GM19043 (cell line): Measurements from ENCODE around the gene FAM171A2.

Experiments used
- ATAC-seq: cut with Tn5 transposase; IDR thresholded peaks from one replicate; pipeline ENCODE4 v1.9.1; 2021; ENCODE audit warnings: low read depth; ENCODE audit not compliant: unreplicated experiment

Gene FAM171A2

DNA sequence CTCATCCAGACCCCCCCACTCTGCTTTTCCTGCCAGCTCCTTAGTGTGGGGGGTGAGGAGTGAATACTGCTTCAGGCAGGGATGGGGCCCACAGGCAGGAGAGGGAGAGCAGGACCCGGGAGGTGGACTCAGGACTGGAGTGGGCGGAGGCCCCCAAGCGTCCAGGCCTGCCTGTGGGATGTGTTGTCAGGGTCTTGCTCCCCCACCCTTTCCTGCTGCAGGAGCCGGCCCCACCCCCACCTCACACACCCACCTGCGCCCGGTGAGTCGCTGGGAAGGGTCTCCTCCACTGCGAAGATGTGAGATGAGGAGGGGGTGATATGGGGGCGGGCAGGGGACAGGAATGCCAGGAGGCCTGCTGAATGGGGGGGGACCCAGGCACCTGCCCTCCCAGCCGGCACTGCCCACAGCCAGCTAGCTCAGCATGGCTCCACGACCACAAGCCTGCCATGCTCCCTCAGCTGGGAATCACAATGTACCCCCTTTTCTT is 1.1 kb downstream of the FAM171A2 start:
- ATAC-seq, result no peak

DNA sequence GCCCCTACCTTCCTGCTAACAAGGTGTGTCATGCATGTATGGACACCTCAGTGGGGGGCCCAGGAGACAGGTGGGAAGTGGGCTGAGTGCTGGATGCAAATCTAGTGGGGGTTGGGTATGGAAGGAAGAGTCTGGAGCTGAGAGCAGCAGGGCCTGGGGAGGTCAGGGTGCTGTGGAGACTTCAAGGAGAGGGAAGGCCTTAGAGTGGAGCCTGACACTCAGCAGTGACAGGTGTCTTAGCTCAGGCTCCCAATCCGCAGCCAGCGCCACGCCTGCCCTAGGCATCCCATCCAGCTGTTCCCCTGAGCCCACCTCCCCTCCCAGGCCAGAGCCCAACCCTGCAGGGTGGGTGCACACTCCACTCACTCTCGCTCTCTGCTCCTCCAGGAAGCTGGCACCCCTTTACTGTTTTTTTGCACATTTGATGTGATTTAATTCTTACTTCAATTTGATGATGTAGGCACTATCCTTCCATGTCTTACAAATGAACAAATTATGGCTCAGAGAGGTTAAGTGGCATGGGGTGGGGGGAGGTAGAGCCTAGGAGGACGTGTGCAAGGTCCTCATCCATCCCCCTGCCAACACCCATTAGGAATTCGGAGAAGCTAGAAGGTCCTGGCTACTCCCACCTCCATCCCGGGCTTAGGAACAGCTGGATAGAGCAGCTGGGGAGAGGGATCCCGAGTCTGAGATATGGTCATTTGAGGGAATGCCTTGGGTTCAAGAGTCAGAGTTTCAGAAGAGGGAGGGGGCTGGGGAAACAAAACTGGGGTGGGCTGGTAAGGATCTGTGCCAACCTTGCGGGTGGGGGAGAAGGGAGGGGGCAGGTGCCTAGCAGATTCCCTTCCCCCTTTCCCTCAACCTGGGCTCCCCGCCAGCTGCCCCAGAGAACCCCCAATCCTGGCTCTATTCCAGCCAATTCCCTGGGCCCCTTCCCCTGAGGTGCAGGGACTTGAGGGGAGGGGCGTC is 2.1 kb downstream of the FAM171A2 start:
- no peak for ATAC-seq

DNA sequence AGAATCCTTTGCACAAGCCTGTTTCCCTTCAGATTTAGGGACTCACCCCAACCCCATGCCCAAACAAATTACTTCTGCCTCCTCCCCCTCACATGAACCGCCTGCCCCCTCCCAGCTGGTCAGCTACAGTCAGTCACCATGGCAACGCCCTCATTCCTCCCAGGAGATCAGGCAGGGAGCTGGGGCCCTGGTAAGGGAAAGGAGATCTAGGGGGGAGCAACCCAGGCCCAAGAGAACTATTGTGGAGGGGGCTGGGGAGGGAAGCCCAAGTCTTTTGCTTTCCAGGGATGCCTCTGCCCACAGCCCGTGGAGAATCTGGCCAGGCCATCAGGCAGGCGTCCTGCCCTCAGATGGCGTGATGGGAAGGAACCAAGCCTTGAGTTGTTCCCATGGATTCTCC is 2.8 kb downstream of the FAM171A2 start:
- no peak for ATAC-seq

DNA sequence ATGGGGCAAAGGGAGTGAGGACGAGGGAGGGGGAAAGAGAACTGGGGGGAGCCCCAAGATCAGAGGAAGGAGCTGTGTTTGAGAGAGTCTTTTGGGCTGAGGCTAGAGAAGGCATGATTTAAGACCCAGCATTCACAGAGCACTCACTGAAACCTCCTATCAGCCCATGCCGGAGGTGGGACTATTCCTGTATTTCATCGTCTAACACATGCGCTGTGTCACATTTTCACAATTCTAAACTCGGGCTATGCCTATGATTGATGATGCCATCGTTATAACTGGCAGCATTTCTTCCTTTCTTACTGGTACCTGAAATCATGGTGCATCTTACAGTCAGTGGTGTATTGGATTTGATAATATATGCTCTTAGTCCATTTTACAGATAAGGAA is 3.5 kb downstream of the FAM171A2 start:
- ATAC-seq, result no peak

DNA sequence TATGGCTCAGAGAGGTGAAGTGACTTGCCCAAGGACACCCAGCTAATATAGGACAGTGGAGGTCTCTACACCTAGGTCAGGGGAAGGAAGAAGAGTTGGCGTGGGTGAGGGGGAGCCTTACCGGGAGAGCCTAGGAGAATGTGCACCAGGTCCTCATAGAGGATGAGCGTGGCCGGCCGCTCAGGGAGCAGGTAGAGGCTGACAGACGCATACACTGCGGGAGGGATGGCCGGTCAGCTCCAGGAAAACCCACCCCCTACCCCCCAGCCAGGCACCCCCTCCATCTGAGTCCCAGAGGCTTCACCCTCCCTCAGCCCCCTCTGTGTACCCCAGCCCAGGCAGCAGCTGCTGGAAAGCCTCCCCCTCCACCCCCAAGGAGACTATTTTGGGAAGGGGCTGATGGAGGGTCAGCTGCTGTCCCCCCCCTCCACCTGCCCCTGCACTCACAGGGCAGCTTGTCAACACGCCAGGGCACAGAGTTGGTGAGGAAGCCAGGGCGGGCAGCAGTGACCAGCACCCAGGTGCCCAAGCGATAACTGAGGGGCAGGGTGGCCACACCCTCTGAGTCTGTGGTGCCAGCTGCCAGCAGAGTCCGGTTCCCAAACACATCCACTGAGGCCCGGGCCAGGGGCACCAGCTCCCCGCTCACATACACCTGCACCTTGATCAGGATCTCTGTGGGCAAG is 4.1 kb downstream of the FAM171A2 start:
- no peak for ATAC-seq

DNA sequence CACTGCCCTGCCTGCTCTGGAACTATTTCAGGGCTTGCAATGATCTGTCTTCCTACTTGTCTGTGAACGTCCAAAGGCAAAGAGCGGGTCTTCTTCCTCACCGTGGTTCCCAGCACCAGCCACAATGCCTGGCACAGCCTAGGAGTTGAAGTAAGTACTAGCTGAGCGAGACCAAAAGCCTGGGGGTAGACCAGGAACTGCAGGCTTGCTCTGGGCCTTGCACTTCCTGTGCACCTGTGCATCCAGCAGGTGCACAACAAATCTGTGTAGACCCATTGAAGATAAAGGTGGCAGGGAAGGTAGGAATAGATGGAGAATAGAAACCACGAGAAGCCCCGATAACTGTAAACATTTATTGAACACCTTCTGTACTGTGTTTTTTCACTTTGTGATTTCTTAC is 4.6 kb downstream of the FAM171A2 start:
- ATAC-seq, result no peak

DNA sequence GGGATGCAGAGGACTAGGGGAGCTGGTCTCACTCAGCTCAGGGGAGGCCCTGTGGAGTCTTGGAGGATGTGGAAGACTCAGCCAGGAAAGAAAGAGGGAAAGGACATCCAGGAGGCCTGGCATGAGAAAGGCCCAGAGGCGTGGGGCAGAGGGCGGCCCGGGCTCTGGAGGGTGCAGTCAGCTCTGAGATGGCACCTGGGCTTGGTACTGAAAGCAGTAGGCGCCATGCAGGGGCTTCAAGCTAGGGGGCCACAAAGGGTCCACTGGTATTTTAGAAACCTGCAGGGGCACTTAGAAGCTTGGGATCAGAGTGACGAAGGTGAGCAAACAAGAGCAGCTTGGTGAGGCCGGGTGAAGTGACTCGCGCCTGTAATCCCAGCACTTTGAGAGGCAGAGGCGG is 5.6 kb downstream of the FAM171A2 start:
- no peak for ATAC-seq

DNA sequence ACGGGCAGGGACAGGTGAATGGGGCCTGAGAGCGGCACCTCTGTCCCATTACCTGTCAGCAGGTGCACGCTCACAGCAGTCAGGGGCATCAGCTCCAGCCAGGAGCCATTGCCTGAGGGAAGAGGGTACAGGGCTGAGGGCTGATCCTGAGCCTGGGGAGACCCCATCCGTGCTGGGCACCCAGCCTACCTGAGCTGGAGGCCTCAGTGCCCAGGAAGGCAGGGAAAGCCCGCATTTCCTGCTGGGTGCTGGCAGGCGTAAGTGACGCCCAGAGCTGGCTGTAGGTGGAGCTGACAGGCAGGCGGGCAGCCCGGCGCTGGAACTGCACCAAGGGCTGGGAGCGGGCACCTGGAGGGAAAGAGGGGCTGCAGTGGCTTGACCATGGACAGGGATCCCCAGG is 7.4 kb downstream of the FAM171A2 start:
- ATAC-seq, result no peak

DNA sequence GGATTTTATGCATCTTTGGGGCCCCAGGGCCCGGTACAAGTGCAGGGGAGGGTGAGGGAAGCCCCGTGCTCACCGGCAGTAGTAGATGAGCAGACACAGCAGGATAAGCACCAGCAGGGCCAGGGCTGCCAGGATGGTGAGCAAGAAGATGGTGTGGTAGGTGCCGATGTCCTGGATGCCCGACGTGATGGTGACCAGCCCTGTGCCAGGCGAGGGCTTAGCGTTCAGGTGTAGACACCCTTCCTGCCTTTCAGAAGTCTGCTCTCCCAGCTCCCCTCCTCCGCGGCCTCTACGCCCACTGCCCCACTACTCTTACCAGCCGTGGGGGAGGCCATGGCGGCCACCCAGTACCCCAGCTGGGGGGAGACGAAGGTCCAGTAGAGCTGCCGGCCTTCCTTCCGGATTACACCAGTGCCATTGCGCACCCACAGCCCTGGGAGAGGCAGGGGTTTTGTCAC is 8.0 kb downstream of the FAM171A2 start:
- no peak for ATAC-seq

DNA sequence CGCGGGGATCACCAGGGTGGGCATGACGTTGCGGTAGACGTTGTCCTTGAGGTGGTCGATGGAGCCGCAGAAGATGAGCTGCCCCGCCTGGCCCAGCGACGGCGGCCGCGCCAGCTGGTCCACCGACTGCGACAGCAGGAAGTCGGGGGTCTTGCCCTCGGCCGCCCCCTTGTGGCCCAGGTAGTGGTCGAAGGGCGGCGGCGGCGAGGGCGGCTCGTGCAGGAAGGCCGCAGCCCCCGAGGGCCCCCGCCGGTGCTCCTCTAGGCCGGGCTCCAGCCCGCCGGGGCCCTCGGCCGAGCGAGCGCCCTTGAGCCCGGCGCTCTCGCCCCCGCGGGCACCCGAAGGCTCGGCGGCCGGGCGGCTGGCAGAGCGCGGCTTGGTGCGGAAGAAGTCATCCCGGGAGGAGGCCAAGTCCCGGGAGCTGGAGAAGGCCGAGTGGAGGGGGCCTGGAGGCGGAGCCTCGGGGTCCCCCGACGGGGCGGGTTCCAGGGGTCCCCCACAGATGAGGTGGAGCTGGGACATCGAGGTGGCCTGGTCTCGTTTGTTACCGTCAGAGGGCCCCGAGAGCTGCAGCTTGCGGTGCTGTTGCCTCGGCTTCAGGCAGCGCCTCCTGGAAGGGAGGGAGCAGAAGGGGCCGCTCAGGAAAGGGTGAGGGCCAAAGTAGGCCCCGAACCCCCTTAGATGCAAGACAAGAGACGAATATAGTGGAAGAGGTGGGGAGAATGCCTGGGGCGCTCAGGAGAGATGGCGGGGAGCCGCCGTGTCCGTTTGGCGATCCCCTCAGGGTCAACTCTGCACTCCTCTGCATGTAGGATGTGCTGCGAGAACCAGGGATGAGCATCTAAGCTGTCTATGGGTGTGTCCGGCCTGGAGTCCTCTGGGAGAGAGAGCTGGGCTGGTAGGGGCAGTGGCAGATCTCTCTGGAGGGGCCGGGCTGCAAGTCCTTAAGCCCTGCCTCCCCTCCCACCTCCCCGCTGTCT is 8.8 kb downstream of the FAM171A2 start:
- no peak for ATAC-seq

DNA sequence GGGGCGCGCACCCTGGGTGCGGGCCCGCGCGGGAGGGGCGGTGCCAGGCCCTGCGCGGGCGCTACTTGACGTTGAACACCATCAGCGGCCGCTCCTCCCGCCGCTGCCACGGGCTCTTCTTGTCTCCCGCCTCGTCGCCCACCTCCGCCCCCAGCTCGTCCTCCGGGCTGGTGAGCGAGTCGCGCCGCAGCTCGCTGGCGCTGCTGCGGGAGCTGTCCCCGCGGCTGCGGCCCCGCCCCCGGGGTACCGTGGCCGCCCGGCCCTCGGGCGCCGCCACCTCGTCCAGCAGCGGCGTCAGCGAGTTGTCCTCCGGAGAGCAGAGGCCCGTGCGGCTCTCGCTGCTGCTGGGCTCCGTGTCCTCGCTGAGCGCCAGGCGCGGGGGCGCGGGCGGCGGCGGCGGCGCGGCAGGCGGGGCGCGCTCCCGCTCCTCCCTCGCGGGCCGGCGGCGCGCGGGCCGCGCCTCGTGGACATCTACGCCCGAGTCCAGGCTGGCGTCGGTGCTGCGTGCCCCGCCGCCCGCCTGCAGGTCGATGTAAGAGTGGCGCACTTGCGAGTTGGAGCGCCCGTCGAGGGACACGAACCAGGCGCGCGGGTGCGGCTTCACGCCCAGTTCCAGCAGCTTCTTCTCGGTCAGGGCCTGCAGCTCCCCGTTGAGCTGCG is 9.9 kb downstream of the FAM171A2 start:
- ATAC-seq, result no peak

DNA sequence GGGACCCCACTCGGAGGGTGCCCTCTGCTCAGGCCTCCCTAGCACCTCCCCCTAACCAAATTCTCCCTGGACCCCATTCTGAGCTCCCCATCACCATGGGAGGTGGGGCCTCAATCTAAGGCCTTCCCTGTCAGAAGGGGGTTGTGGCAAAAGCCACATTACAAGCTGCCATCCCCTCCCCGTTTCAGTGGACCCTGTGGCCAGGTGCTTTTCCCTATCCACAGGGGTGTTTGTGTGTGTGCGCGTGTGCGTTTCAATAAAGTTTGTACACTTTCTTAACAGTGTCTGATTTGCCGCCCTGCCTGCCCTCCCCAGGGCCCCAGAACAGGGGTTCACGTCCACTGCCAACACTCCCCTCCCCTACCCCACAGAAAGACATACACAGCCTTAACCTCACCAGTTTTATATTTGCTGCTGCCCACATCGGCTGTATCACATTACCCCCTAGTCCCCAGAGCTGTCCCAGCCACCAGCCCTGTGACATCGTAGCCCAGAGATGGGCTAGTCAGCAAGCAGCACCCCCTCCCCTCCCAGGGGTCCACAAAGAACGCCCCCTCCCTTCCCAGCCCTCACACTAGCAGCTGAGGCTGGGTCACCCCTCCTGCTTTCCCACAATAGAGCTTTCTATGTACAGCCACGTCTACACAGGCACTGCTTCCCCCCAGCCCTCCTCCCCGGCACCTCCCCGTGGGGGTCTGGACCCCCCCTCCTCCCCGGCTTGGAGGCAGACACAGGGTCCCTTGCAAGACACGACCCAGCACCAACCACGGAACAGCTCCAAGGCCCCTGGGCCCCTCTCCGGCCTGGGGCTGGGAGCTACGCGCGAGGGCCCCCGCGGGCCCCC is 10.6 kb downstream of the FAM171A2 start:
- no peak for ATAC-seq

DNA sequence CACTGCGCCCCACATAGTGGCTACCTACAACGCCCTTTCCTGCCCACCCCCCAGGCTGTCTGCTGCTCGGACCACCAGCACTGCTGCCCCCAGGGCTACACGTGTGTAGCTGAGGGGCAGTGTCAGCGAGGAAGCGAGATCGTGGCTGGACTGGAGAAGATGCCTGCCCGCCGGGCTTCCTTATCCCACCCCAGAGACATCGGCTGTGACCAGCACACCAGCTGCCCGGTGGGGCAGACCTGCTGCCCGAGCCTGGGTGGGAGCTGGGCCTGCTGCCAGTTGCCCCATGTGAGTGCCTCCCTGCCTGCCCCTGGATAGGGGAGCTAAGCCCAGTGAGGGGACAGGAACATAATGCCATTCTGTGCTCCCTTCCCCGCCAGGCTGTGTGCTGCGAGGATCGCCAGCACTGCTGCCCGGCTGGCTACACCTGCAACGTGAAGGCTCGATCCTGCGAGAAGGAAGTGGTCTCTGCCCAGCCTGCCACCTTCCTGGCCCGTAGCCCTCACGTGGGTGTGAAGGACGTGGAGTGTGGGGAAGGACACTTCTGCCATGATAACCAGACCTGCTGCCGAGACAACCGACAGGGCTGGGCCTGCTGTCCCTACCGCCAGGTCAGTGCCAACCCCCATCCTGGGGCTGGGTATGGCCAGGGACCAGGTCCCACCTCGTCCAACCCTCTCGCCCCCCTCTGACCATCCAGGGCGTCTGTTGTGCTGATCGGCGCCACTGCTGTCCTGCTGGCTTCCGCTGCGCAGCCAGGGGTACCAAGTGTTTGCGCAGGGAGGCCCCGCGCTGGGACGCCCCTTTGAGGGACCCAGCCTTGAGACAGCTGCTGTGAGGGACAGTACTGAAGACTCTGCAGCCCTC is 11.5 kb downstream of the FAM171A2 start:
- no peak for ATAC-seq

DNA sequence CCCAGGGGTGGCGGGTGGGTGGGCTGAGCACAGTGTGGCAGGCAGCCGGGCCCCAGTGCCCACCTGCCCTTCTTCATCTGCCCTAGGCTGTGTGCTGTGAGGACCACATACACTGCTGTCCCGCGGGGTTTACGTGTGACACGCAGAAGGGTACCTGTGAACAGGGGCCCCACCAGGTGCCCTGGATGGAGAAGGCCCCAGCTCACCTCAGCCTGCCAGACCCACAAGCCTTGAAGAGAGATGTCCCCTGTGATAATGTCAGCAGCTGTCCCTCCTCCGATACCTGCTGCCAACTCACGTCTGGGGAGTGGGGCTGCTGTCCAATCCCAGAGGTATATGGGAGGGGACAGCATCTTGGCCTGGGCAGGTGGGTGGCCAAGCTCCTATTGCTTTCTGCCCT is 12.2 kb downstream of the FAM171A2 start:
- no peak for ATAC-seq

DNA sequence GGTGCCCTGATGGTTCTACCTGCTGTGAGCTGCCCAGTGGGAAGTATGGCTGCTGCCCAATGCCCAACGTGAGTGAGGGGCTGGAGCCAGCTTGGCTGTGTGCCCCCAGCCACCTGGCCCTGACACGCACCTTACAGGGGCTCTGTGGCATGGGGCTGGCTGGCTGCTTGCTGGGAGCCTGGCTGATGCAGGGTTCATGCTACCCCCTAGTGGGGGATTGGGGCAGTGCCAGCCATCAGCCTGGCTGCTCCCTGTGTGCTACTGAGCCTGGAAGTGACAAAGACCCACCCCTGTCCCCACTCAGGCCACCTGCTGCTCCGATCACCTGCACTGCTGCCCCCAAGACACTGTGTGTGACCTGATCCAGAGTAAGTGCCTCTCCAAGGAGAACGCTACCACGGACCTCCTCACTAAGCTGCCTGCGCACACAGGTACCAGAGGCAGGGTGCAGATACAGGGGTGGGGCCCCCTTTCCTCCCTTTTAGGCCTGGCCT is 12.9 kb downstream of the FAM171A2 start:
- no peak for ATAC-seq

DNA sequence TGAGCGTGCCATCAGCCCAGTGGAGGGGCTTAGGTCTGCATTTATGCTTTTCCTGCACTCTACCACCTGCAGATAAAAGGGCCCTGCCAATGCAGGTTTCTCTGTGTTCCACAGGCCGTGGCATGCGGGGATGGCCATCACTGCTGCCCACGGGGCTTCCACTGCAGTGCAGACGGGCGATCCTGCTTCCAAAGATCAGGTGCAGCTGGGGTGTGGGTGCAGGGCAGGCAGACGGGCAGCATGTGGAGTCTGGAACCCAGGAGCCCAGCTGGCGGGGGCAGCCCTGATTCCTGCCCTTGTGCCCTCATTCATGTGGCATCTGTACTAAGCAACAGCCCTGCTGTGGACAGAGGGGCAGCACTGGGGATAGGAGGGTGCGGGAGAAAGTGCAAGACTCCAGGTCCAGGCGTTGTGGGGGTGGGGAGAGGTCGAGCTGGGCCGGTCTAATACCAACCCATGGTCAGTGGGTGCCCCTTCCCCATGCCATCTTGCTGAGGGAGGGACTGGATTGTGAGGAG is 14.0 kb downstream of the FAM171A2 start:
- ATAC-seq, result no peak

DNA sequence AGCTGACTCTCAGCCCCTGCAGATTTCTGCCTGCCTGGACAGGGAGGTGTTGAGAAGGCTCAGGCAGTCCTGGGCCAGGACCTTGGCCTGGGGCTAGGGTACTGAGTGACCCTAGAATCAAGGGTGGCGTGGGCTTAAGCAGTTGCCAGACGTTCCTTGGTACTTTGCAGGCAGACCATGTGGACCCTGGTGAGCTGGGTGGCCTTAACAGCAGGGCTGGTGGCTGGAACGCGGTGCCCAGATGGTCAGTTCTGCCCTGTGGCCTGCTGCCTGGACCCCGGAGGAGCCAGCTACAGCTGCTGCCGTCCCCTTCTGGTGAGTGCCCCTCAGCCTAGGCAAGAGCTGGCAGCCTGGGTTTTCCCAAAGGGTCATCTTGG is 14.7 kb downstream of the FAM171A2 start:
- no peak for ATAC-seq
